ENCODE data around the gene TCF4.

TCF4 gene

GRCh38 chr18:55402731-55403405 is 185.1 kb downstream of the TCF4 start:
- ChIA-PET POLR2A (no interaction called here), CTCF (interaction anchor here (1.1 to 1.8 kb wide), 3 partner anchors 13 to 169 kb away, joined by 3 to 13 read pairs (median 5); no protein-coding TSS in a partner anchor)
- peak overlapping the region; percentile 15 for H3K4me3 ChIP-seq (ENCODE audit: low read depth, low read length)
- TF ChIP-seq, protein P1, sequence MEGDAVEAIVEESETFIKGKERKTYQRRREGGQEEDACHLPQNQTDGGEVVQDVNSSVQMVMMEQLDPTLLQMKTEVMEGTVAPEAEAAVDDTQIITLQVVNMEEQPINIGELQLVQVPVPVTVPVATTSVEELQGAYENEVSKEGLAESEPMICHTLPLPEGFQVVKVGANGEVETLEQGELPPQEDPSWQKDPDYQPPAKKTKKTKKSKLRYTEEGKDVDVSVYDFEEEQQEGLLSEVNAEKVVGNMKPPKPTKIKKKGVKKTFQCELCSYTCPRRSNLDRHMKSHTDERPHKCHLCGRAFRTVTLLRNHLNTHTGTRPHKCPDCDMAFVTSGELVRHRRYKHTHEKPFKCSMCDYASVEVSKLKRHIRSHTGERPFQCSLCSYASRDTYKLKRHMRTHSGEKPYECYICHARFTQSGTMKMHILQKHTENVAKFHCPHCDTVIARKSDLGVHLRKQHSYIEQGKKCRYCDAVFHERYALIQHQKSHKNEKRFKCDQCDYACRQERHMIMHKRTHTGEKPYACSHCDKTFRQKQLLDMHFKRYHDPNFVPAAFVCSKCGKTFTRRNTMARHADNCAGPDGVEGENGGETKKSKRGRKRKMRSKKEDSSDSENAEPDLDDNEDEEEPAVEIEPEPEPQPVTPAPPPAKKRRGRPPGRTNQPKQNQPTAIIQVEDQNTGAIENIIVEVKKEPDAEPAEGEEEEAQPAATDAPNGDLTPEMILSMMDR (IDR thresholded peaks at IDR 0.05; ENCODE audit: insufficient read depth, low read length, missing control alignments), result no peak
- no peak for DNase-seq (ENCODE audit: low read depth, low spot score)

GRCh38 chr18:55401638-55402191 is 186.3 kb downstream of the TCF4 start:
- TF ChIP-seq, protein P1 (IDR thresholded peaks at IDR 0.05; ENCODE audit: insufficient read depth, low read length, missing control alignments), result no peak

GRCh38 chr18:55400590-55401541 is 187.1 kb downstream of the TCF4 start:
- ChIA-PET POLR2A (no interaction called here), CTCF (interaction anchor here (1.5 to 4.9 kb wide), 3 partner anchors 14 to 16 kb away, joined by 4 to 18 read pairs (median 9); no protein-coding TSS in a partner anchor)
- TF ChIP-seq, protein P1 (IDR thresholded peaks at IDR 0.05; ENCODE audit: insufficient read depth, low read length, missing control alignments), result no peak
- no peak for DNase-seq (ENCODE audit: low read depth, low spot score)
- peak overlapping the region; percentile 43 for H3K4me3 ChIP-seq (ENCODE audit: low read depth, low read length)

More at GRCh38 chr18:55401638-55402191, 186.3 kb downstream of the TCF4 start:
- POLR2A ChIA-PET, result interaction anchor here (0.6 kb wide), 1 partner anchor 875 kb away, joined by 3 read pairs; no protein-coding TSS in a partner anchor
- no peak for DNase-seq (ENCODE audit: low read depth, low spot score)
- H3K4me3 ChIP-seq (ENCODE audit: low read depth, low read length), result peak overlapping the region; percentile 43
- CTCF ChIA-PET, result interaction anchor here (1.4 to 1.8 kb wide), 2 partner anchors 14 to 167 kb away, joined by 5 to 13 read pairs; no protein-coding TSS in a partner anchor

DNA sequence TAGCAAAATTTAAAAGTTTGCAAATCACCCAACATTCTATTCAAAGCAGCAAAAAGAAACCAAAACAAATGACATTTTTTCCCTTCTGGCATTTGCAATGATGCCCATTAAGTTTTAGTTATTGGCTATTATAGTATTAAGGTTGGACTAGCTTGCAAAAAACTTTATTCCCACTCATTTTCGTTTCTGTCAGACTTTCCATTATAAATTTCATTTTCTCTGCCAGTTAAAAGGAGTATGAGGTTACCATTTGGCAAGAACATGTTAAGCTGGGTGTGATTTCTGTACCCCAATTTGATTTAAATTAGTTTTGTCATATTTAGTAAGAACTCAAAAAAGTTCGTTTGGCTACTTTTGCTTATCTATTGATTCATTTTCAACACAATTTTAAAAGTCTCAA is 187.9 kb downstream of the TCF4 start:
- TF ChIP-seq, protein P1 (IDR thresholded peaks at IDR 0.05; ENCODE audit: insufficient read depth, low read length, missing control alignments), result no peak
- POLR2A ChIA-PET, result no interaction called here
- no peak for DNase-seq (ENCODE audit: low read depth, low spot score)
- H3K4me3 ChIP-seq (ENCODE audit: low read depth, low read length), result no peak overlapping the region
- CTCF ChIA-PET, result interaction anchor here (0.9 to 4.9 kb wide), 4 partner anchors 13 to 166 kb away, joined by 3 to 18 read pairs (median 6); no protein-coding TSS in a partner anchor

DNA sequence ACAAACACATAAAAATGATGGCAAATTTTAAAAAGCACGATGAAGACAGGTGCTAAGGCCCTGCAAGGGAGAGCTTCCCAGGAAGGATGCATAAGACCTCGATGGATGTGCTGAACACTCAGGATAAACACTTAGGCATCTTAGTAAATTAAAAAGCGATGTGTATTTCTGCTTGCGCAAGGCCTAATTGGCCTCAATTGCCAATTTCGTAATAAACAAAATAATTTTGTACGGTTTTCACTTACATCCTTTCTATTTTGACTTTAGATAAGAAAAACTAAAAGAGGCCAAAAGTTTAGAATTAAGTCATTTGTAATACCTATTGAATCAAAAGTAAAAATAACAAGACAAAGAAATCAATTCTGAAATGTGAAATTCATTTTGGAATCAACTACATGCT is 189.1 kb downstream of the TCF4 start:
- TF ChIP-seq, protein P1 (IDR thresholded peaks at IDR 0.05; ENCODE audit: insufficient read depth, low read length, missing control alignments), result no peak
- DNase-seq (ENCODE audit: low read depth, low spot score), result no peak
- POLR2A ChIA-PET, result no interaction called here
- CTCF ChIA-PET, result interaction anchor here (4.9 kb wide), 1 partner anchor 12 kb away, joined by 18 read pairs; no protein-coding TSS in a partner anchor
- H3K4me3 ChIP-seq (ENCODE audit: low read depth, low read length), result no peak overlapping the region
